GM18867 (cell line): ENCODE data around the gene TBX2.

Experiments
- ATAC-seq: cut with Tn5 transposase; IDR thresholded peaks from one replicate; pipeline ENCODE4 v1.9.1; 2021; ENCODE audit warnings: mild to moderate bottlenecking, moderate library complexity; ENCODE audit not compliant: unreplicated experiment

Gene TBX2

DNA sequence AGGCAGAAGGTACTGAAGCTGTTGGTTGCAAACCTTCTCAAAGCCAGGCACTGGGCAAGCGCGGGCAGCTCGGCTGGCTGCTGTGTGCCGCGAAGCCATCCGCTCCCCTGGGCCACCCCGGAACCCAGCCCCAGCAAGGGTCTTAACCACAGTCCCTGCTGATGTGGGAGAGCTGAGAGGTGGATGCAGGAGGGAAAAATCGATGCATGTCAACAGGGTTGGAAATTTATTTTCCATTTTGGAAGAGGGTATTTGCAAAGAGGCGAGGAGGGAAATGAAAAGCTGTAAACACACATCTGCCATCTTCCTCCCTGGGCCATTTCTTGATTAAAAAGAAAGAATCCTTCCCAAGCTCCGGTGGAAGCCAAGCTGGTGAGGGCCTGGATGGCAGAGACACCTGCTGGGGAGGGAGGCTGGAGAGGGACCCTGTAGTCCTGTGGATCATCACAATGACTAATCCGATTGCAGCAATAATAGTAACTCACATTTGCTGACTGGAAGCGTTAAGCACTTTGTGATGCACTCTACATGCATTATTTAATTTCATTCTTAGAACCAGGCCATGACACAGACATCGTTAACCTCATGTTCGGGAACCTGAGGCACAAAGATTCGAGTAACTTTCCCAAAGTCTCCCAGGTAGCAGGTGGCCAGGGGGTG is 13.9 kb upstream of the TBX2 start:
- no peak for ATAC-seq

GRCh38 chr17:61386251-61386650 is 13.4 kb upstream of the TBX2 start:
- ATAC-seq, result no peak

GRCh38 chr17:61387011-61387410 is 12.6 kb upstream of the TBX2 start:
- ATAC-seq, result no peak

GRCh38 chr17:61387511-61388305 is 11.9 kb upstream of the TBX2 start:
- ATAC-seq, result no peak

DNA sequence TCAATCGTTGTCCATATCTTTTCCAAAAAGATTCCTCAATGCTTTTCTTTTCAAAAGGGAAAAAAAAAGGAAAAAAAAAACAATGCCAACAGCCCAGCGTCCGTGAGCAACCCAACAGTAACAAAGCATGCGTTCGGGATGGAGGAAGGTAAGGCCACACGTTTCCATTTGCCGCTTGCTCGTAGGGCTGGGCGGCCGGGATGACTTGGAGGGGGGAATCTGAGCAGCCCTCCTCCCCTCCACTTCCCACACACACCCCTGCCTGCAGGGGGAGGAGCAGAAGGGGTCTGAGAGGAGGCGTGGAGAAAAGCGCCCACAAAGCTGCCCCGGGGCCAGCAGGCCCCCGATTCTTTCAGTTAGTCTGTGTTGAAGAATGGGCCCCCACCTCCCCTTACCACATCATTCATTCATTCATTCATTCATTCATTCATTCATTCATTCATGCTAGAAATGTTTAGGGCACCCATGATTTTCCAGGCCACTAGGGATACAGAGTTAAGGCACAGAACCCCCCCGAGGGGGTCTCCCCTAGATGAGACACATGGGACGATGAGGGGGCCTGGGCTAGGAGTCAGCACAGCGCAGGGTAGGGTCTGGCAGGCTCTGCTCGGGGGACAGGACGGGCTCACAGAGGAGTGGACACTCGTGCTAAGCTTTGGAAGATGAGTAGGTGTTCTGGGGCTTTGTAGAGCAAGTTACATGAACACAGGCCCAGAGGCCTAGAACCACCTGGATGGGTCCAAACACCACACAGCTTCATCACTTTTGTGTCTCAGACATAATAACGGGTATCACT is 10.9 kb upstream of the TBX2 start:
- no peak for ATAC-seq

- no peak for ATAC-seq
Observed at GRCh38 chr17:61389670-61390478, 9.8 kb upstream of the TBX2 start.

DNA sequence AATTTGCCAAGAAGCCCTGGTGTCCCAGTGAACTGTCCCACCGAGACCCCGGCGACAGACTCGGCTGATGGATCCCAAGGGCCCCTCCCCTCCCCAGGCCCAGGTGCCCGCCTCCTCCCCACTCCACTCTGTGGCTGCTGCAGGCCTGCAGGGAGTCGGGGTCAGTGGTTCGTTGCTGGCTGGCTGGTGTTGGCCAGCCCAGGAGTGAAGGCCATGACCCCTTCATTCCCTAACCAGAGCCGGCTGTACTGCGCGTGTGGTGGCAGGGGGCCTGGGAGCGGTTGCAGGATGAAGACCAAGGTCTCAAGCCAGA is 9.2 kb upstream of the TBX2 start:
- no peak for ATAC-seq

DNA sequence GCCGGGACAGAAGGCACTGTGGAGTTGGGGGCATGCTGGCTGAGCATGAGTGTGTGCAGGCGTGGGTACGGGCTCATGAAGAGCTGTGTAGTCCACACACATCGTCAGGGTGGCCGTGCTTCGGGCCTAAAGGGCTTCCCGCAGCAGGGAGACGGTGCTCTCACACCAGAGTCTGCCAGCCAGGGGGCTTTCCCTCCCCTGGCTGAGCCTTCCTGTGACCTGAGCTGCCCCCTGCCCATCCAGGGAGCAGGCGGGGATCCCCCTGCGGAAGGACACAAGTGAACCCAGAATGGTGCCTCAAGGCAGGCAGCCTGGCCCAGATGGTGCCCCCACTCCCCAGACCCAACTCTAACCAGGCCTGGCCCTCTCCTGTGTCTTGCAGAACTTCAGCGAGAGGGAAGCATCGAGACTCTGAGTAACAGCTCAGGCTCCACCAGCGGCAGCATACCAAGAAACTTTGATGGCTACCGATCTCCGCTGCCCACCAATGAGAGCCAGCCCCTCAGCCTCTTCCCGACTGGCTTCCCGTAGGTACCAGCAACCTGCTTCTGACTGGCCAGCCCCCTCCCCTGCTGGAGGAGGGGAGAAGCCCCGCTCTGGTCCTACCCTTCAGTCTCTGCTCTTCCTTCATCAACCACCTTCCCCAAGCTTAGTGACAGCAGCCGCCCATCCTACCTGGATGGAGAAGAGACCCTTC is 7.9 kb upstream of the TBX2 start:
- no peak for ATAC-seq

GRCh38 chr17:61392679-61393078 is 7.0 kb upstream of the TBX2 start:
- no peak for ATAC-seq

GRCh38 chr17:61393550-61393903 is 6.1 kb upstream of the TBX2 start:
- no peak for ATAC-seq

GRCh38 chr17:61393904-61394629 is 5.6 kb upstream of the TBX2 start:
- ATAC-seq, result no peak

DNA sequence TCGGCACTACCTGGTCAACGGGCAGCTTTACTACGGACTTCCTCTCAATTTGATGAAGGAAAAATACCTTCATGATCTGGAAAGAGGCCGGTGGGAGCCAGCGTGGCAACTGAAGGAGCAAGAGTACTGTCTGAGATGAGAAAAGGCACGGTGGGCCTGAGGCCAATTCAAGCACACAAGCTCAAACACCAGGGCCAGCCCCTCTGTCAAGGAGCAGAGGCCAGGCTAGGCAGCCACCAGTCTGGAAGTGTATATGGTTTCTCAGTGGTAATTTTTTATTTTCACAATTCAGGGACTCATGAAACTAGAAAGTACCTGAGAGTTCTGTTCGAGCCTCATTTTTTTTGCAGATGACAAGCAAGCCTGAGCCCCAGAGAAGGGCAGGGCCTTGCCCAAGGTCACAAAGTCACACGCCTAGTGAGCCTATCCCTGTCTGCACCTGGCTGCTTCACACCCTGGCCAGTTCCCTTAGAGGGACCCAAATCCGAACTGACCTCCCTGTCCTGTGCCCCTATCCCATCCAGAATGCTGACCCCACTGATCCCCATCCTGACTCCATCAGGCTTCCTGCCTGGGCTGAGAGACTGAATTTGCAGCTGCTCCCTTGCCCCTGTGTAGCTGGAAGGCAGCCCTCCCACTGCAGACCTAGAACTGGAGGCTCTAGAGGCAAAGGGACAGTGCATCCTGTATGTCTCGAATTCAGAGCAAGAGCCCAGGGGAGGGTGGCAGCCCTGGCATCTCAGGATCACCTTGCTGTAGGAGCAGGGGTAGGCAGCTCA is 4.8 kb upstream of the TBX2 start:
- ATAC-seq, result no peak

GRCh38 chr17:61395409-61395982 is 4.1 kb upstream of the TBX2 start:
- no peak for ATAC-seq

GRCh38 chr17:61395983-61396585 is 3.6 kb upstream of the TBX2 start:
- no peak for ATAC-seq

DNA sequence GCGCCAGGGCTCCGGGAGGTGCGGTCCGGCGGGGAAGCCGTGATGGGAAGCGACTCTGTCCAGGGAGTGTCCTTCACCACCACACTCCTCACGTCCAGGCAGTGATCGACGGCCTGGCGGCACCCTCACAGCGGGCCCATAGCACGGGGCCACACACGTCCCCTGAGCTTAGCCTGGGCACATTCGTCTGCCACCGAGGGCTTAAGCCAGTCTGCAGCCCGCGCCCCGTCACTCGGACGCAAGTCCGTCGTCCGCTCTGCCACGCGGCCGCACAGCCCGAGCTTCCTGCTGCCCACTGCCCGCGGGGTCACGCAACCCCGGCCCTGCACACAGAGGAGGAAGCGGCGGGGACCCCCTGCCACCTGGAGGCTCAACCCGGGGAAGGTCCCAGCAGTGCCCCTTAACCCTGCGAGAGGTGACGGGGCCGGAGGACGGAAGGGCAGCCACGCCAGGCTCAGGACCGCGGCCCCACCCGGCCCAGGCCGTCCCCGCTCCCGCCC is 3.0 kb upstream of the TBX2 start:
- ATAC-seq, result no peak

DNA sequence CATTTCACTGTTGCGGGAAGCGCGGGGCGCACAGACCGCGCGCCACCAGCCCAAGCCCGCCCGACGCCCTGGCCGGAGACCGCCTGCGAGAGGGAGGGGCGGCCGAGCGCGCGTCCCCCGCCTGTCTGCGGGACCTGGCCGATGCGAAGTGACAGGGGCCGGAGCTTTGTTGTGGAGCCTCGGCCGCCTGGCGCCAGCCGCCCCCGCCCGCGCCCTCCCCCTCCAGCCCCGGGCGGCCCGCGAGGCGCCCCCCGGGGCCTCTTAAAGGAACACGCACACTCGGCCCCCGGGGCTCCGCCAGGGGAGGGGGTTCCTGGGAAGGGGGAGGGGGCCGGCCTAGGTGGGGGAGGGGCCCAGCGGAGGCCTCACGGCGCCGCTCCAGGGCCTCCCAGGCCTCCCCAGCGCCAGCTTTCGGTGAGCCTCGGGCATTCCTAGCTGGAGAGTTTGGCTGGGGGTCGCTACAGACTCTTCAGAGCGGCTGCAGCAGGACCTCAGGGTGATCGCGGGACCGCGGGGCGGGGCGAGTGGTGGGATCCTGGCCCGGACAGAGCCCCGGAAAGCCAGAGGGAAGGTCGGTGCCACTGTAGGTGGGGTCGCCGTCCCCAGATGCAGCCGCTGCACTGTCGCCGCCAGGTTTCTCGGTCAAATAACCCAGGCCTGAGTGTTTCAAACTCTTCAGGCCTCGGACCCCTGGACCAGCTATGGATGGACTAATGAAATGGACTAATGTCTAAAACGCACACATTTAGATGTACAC is 2.4 kb upstream of the TBX2 start:
- ATAC-seq, result no peak

- no peak for ATAC-seq
Observed at GRCh38 chr17:61398721-61399130, 917 bp upstream of the TBX2 start.
